KMS-11 (cell line): ENCODE results near the gene WSCD1.

Experiments
- H2AFZ ChIP-seq: fragments of 200-600 bp; sonication (generic); 2 replicates; pipeline ENCODE4 v1.6.1; 2016; ENCODE audit warnings: antibody characterized with exemption, mixed run types, low read depth
- H3K27ac ChIP-seq: fragments of 200-600 bp; sonication (generic); 2 replicates; pipeline ENCODE4 v1.6.1; 2016; ENCODE audit warnings: mild to moderate bottlenecking, mixed run types
- H3K27me3 ChIP-seq: fragments of 200-600 bp; sonication (generic); 2 replicates; pipeline ENCODE4 v1.6.1; 2017; ENCODE audit warnings: mild to moderate bottlenecking, low read depth, mixed run types, moderate library complexity; ENCODE audit not compliant: insufficient read depth
- H3K36me3 ChIP-seq: fragments of 200-600 bp; sonication (generic); 2 replicates; pipeline ENCODE4 v1.6.1; 2017; ENCODE audit warnings: mild to moderate bottlenecking, mixed run types; ENCODE audit not compliant: insufficient read depth
- H3K4me1 ChIP-seq: fragments of 200-600 bp; sonication (generic); 2 replicates; pipeline ENCODE4 v1.6.1; 2016; ENCODE audit warnings: mild to moderate bottlenecking, low read depth, mixed run types; ENCODE audit not compliant: poor library complexity, severe bottlenecking
- H3K4me2 ChIP-seq: fragments of 200-600 bp; sonication (generic); 2 replicates; pipeline ENCODE4 v1.7.0; 2016; ENCODE audit warnings: mild to moderate bottlenecking, mixed run types
- H3K4me3 ChIP-seq: fragments of 200-600 bp; sonication (generic); IDR thresholded peaks from 2 replicates; pipeline ENCODE4 v1.6.1; 2017; ENCODE audit warnings: low read depth, low read length, mixed read lengths; ENCODE audit not compliant: insufficient read depth
- H3K79me2 ChIP-seq: fragments of 200-600 bp; sonication (generic); 2 replicates; pipeline ENCODE4 v1.6.1; 2016; ENCODE audit warnings: low read depth, mixed run types; ENCODE audit not compliant: insufficient read depth
- H3K9ac ChIP-seq: fragments of 200-600 bp; sonication (generic); 2 replicates; pipeline ENCODE4 v1.6.1; 2016; ENCODE audit warnings: mild to moderate bottlenecking, mixed run types
- H4K20me1 ChIP-seq: fragments of 200-600 bp; sonication (generic); 2 replicates; pipeline ENCODE4 v1.6.1; 2016; ENCODE audit warnings: mild to moderate bottlenecking, mixed run types; ENCODE audit not compliant: insufficient read depth
- CTCF ChIP-seq: fragments of 200-600 bp; sonication (generic); conservative IDR thresholded peaks from 2 replicates; pipeline ENCODE4 v1.6.1; 2017; ENCODE audit warnings: low read depth, mild to moderate bottlenecking, antibody characterized with exemption, low read length, moderate library complexity, mixed read lengths

Gene WSCD1

GRCh38 chr17:6084311-6085161 lies 14.4 kb downstream of the WSCD1 start:
- Histone ChIP-seq H3K27ac (no peak overlapping the region), H3K27me3 (no peaks in the 10 kb centered on the region), H3K4me3 (no peak overlapping the region), H3K9ac (no peak overlapping the region), H3K79me2 (no peaks in the 10 kb centered on the region), H3K36me3 (no peaks in the 10 kb centered on the region), H2AFZ (no peak overlapping the region), H3K4me2 (no peak overlapping the region), H3K4me1 (no peaks in the 10 kb centered on the region), H4K20me1 (no peaks in the 10 kb centered on the region)
- TF ChIP-seq CTCF: no peak

DNA sequence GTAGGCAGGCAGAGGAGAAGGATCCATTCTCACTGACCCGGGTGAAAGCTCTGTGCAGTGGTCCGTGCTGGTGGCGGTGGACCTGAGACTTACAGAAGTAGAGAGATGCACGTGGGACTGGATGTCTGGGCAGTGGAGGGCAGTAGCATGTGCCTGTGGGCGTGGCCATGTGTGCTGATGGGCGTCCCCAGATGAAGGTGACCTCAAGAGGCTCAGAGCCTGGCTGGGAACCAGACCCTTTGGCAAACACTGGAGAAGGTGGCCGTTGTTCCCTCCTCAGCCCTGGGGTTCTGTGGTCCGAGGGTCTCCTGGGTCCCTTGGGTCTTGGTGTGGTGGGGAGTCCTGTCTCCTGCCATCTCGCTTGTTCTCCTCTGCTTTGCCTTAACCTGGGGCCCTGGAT lies 15.6 kb downstream of the WSCD1 start:
- Histone ChIP-seq H3K4me3 (no peak overlapping the region), H4K20me1 (no peaks in the 10 kb centered on the region), H3K79me2 (no peaks in the 10 kb centered on the region), H3K4me1 (no peaks in the 10 kb centered on the region), H3K27me3 (no peaks in the 10 kb centered on the region), H2AFZ (no peak overlapping the region), H3K9ac (no peak overlapping the region), H3K36me3 (no peaks in the 10 kb centered on the region), H3K27ac (no peak overlapping the region), H3K4me2 (no peak overlapping the region)
- TF ChIP-seq CTCF: no peak

DNA sequence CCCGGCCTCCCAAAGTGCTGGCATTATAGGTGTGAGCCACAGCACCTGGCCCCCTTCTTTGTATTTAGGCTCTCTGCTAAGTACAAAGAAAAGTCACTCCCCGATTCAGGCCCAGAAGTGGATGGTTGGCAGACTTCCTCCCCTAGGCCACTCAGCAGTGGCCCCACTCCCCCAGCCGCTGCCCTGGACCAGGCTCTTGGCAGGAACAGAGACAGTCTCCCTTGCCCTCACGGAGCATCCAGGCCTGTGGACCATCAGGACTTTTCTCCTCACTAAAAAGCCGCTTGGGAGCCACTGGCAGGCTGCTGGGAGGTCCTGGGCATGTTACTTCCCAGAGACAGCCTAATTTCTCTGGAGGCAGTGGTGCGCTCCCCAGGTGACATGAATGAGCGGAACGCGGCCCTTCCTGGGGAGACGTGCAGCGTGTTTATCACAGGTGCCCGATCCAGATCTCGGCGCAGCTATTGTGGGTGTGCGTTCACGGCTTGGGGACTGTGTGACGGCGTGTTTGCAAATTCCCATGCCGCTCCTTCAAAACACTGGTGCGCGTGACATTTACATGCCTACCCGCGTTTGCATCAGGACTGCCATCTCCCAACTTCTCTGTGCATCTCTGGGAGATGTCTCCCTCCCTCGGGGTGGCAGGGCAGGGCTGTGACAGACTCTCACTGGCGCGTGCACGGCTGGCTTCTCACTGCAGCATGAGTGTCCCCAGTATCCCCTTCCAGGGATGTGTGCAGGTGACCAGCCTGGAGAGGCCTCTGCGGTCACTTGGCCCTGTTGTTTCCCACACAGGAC lies 16.6 kb downstream of the WSCD1 start:
- Histone ChIP-seq H3K27ac (no peak overlapping the region), H4K20me1 (no peaks in the 10 kb centered on the region), H3K36me3 (no peaks in the 10 kb centered on the region), H3K79me2 (no peaks in the 10 kb centered on the region), H3K4me2 (no peak overlapping the region), H3K4me1 (no peaks in the 10 kb centered on the region), H3K4me3 (no peak overlapping the region), H3K27me3 (no peaks in the 10 kb centered on the region), H2AFZ (no peak overlapping the region), H3K9ac (no peak overlapping the region)
- TF ChIP-seq CTCF: no peak

DNA sequence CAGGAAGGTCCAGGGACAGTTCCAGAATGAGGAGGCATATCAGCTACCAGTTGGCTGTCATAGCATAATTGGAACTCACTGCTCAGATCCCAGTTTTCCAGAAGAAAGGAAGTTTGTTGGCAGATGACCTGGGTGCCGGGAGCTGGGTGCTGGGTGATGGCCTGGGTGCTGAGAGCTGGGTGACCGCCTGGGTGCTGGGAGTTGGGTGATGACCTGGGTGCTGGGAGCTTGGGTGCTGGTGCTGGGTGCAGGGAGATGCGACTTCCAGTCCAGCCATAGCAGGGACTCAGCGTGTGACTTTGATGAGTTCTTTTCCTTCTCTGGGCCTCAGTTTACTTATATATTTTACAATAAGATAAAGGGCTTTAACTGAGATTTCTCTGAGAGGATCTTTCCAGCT lies 18.0 kb downstream of the WSCD1 start:
- Histone ChIP-seq H3K4me2 (no peak overlapping the region), H3K9ac (no peak overlapping the region), H3K36me3 (no peaks in the 10 kb centered on the region), H3K27ac (no peak overlapping the region), H3K79me2 (no peaks in the 10 kb centered on the region), H3K4me1 (no peaks in the 10 kb centered on the region), H3K4me3 (no peak overlapping the region), H2AFZ (no peak overlapping the region), H4K20me1 (no peaks in the 10 kb centered on the region), H3K27me3 (no peaks in the 10 kb centered on the region)
- TF ChIP-seq CTCF: no peak
